ENCODE data around the gene HORMAD2.

GRCh38 chr22:30183861-30184278 lies 103.6 kb downstream of the HORMAD2 start:
- peak; percentile 58; the same call in 1 of the 2 replicates for TF ChIP-seq PATZ1 (CRISPR knock-in tag; IDR thresholded peaks at IDR 0.05; ENCODE audit: borderline replicate concordance)
- 0 out of 2 replicates have a peak, but pooled peaks have one; percentile 60 for TF ChIP-seq CSDC2 (CRISPR knock-in tag; IDR thresholded peaks at IDR 0.05)
- TF ChIP-seq ARNTL (CRISPR knock-in tag; IDR thresholded peaks at IDR 0.05; ENCODE audit: borderline replicate concordance, low read depth), result no peak
- TF ChIP-seq ZNF70 (CRISPR knock-in tag; IDR thresholded peaks at IDR 0.05), result no peak
- peak; percentile 97 for TF ChIP-seq ZC3H10 (CRISPR knock-in tag; IDR thresholded peaks at IDR 0.05)
- no peak for TF ChIP-seq SNAI2 (CRISPR knock-in tag; IDR thresholded peaks at IDR 0.05)
- TF ChIP-seq TSHZ2 (CRISPR knock-in tag; IDR thresholded peaks at IDR 0.05), result no peak
- TF ChIP-seq CREB5 (CRISPR knock-in tag; IDR thresholded peaks at IDR 0.05; ENCODE audit: low read depth), result no peak
- peak; percentile 45; the same call in 1 of the 2 replicates for TF ChIP-seq POU6F1 (CRISPR knock-in tag; IDR thresholded peaks at IDR 0.05; ENCODE audit: borderline replicate concordance, low read depth)
- TF ChIP-seq RARB (CRISPR knock-in tag; IDR thresholded peaks at IDR 0.05), result no peak
- 0 out of 2 replicates have a peak, but pooled peaks have one; percentile 20 for TF ChIP-seq ZFP3 (CRISPR knock-in tag; IDR thresholded peaks at IDR 0.05)
- TF ChIP-seq GLIS3 (CRISPR knock-in tag; IDR thresholded peaks at IDR 0.05), result no peak
- TF ChIP-seq ESRRG (CRISPR knock-in tag; IDR thresholded peaks at IDR 0.05), result no peak
- TF ChIP-seq TOX (CRISPR knock-in tag; IDR thresholded peaks at IDR 0.05; ENCODE audit: borderline replicate concordance), result no peak; the same call in 1 of the 2 replicates
